RWPE2 (cell line): ENCODE measurements around the gene PTPRN.
"Not testable (repeated sequence)": the region's sequence is repeated elsewhere in the genome, so short reads cannot be mapped to it uniquely, and the experiment has no call there.

ENCODE experiments used
- ATAC-seq: fragments of 200-7000 bp; cut with Tn5 transposase; 3 replicates; pipeline ENCODE4 v1.9.1; 2021; ENCODE audit warnings: low read depth
- DNase-seq: peaks from one replicate; pipeline ENCODE4 v3.0.0-alpha.2; 2020; ENCODE audit warnings: low spot score
- H3K27ac ChIP-seq: fragments of 450-650 bp; 2 replicates; pipeline ENCODE4 v1.5.1; 2017; ENCODE audit warnings: mild to moderate bottlenecking; ENCODE audit not compliant: poor library complexity, severe bottlenecking
- H3K27me3 ChIP-seq: fragments of 250-450 bp; sonication (Bioruptor Pico); 2 replicates; pipeline ENCODE4 v1.5.1; 2021; ENCODE audit warnings: mild to moderate bottlenecking, moderate library complexity; ENCODE audit not compliant: insufficient read depth, poor library complexity, severe bottlenecking
- H3K36me3 ChIP-seq: fragments of 250-450 bp; sonication (Bioruptor Pico); 2 replicates; pipeline ENCODE4 v1.5.1; 2020; ENCODE audit warnings: low read depth, mild to moderate bottlenecking, moderate library complexity
- H3K4me1 ChIP-seq: fragments of 250-450 bp; sonication (Bioruptor Pico); 2 replicates; pipeline ENCODE4 v1.5.1; 2021; ENCODE audit warnings: mild to moderate bottlenecking, moderate library complexity; ENCODE audit not compliant: insufficient read depth, poor library complexity, severe bottlenecking
- H3K4me3 ChIP-seq: fragments of 250-450 bp; sonication (Bioruptor Pico); 2 replicates; pipeline ENCODE4 v1.5.1; 2021; ENCODE audit warnings: mild to moderate bottlenecking, moderate library complexity; ENCODE audit not compliant: severe bottlenecking
- H3K9me3 ChIP-seq: fragments of 250-450 bp; sonication (Bioruptor Pico); 2 replicates; pipeline ENCODE4 v1.5.1; 2021; ENCODE audit warnings: mild to moderate bottlenecking, moderate library complexity; ENCODE audit not compliant: severe bottlenecking
- TF ChIP-seq, protein P1 (sequence below): fragments of 450-650 bp; IDR thresholded peaks from one replicate; pipeline ENCODE4 v1.5.1; 2017; ENCODE audit warnings: mild to moderate bottlenecking, moderate library complexity; ENCODE audit not compliant: poor library complexity, severe bottlenecking

The PTPRN gene

DNA sequence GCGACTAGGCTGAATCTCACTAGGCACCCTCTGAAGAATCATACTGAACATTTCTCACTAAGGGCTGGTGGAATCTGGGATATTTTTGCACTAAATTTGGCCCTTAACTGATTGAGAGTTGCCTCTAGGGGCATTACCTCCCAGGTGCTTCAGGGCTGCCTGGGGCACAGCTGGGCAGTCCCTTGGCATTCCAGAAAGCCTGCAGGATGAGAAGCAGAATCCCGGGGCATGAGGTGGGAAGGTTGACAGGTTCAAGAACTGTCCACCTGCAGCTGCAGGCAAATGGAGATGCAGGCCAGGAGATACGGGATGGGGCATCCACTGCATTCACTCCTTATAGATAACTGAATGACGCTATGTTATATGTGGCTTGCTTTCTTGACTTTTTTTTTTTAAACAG, 15.9 kb upstream of the PTPRN start:
- TF ChIP-seq, protein P1, sequence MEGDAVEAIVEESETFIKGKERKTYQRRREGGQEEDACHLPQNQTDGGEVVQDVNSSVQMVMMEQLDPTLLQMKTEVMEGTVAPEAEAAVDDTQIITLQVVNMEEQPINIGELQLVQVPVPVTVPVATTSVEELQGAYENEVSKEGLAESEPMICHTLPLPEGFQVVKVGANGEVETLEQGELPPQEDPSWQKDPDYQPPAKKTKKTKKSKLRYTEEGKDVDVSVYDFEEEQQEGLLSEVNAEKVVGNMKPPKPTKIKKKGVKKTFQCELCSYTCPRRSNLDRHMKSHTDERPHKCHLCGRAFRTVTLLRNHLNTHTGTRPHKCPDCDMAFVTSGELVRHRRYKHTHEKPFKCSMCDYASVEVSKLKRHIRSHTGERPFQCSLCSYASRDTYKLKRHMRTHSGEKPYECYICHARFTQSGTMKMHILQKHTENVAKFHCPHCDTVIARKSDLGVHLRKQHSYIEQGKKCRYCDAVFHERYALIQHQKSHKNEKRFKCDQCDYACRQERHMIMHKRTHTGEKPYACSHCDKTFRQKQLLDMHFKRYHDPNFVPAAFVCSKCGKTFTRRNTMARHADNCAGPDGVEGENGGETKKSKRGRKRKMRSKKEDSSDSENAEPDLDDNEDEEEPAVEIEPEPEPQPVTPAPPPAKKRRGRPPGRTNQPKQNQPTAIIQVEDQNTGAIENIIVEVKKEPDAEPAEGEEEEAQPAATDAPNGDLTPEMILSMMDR = no peak
- Histone ChIP-seq H3K9me3 (no peaks in the 10 kb centered on the region), H3K27me3 (peaks cover 6% of the 10 kb centered on the region), H3K36me3 (no peaks in the 10 kb centered on the region), H3K4me1 (no peaks in the 10 kb centered on the region), H3K27ac (no peak overlapping the region), H3K4me3 (no peak overlapping the region)
- ATAC-seq (no peak), DNase-seq (no peak)

DNA sequence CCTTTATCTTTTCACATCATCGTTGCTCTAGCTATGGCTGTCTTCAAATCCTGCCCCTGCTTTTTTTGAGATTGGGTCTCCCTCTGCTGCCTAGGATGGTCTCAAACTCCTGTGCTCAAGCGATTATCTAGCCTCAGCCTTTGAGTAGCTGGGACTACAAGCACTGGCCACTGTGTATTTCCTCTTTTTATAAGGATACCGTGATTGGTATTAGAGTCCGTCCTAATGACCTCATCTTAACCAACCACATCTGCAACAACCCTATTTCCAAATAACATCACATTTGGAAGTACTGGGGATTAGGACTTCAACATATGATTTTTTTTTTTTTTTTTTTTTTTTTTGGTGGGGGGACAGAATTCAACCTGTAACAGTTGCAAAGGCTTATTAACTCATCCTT, 14.2 kb upstream of the PTPRN start:
- Histone ChIP-seq H3K27me3 (peaks cover 3% of the 10 kb centered on the region), H3K36me3 (no peaks in the 10 kb centered on the region), H3K4me1 (no peaks in the 10 kb centered on the region), H3K4me3 (no peak overlapping the region), H3K9me3 (no peaks in the 10 kb centered on the region), H3K27ac (no peak overlapping the region)
- DNase-seq = no peak
- TF ChIP-seq, protein P1 = no peak
- ATAC-seq = no peak

DNA sequence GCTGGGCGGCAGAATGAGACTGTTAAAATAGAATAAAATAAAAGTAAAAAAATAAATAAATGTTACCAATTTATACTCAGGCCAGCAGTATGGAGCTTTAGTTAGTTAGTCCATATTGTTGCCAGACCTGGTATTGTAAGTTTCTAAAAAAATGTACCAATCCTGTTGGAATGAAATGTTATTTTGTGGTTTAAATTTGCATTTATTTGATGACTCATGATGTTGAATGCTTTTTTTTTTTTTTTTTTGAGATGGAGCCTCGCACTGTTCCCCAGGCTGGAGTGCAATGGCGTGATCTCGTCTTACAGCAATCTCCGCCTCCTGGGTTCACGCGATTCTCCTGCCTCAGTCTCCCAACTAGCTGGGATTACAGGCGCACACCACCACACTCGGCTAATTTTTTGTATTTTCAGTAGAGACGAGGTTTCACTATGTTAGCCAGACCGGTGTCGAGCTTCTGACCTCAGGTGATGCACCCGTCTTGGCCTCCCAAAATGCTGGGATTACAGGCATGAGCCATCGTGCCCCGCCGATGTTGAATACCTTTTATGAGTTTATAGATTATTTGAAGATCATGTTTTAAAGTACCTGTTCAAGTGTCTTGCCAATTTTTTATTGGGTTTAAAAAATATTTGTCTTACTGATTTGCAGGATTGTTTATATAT, 5.7 kb upstream of the PTPRN start:
- TF ChIP-seq, protein P1 = no peak
- H3K4me1 ChIP-seq = no peaks in the 10 kb centered on the region
- no peak overlapping the region for H3K4me3 ChIP-seq
- ATAC-seq (no peak), DNase-seq (no peak)
- no peak overlapping the region for H3K27ac ChIP-seq
- no peaks in the 10 kb centered on the region for H3K36me3 ChIP-seq
- no peaks in the 10 kb centered on the region for H3K9me3 ChIP-seq
- peaks cover 4% of the 10 kb centered on the region for H3K27me3 ChIP-seq

DNA sequence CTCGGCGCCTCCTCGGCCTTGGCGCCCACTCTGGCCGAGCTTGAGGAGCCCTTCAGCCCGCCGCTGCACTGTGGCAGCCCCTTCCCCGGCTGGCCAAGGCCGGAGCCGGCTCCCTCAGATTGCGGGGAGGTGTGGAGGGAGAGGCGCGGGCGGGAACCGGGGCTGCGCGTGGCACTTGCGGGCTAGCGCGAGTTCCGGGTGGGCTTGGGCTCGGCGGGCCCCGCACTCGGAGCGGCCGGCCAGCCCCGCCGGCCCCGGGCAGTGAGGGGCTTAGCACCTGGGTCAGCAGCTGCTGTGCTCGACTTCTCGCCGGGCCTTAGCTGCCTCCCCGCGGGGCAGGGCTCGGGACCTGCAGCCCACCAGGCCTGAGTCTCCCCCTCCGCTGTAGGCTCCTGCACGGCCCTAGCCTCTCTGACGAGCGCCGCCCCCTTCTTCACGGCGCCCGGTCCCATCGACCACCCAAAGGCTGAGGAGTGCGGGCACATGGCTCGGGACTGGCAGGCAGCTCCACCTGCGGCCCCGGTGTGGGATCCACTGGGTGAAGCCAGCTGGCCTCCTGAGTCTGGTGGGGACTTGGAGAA, 3.6 kb upstream of the PTPRN start:
- not testable (repeated sequence) for H3K9me3 ChIP-seq, H3K27ac ChIP-seq, DNase-seq, H3K36me3 ChIP-seq, H3K4me3 ChIP-seq, H3K4me1 ChIP-seq, ATAC-seq
- peaks cover 20% of the 10 kb centered on the region for H3K27me3 ChIP-seq

DNA sequence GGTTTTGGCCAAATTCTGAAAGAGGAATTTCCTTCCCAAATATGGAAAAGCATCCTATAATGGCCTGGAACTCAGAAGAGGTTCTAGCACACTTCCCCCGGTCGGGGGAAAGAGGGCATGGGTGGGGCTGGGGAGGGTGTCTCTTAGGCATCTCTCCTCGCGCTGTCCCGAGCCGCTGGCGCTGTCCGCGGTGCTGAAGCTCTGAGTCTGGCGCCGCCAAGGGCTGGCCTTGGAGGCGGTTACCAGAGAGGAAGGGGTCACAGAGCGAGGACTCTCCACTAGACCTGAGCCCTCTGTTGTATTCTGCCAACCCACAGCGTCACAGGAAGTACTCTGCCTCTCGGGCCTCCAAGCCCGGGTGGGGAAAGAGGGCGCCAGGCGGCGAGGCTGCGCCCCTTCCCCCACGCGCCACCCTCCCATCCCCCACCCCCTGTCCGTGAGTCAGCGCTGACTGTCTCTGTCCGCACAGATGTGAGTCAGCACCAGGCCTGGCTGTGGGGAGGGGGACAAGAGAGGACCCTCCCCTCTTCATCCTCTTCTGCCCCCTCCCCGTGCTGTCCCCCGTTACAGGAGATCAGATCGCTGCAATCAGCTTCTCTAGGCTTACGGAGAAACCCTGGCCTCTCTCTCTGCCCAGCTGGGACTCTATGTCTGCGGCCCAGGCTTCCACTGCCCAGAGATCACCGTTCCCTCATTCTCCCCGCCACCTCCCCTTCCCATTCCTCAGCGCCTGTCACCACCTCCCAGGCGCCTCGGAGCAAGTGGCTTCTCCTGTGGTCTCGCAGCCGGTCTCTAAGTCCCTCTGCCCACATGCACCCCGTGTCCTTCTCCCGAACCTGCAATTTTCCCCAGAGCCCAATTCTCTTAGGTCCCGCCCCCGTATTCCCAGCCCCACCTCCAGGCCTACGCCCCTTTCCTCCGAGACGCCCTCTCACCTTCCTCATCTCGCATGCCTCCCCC, 779 bp downstream of the PTPRN start:
- peak overlapping the region; percentile 14 for H3K4me3 ChIP-seq
- ATAC-seq (peak; percentile 90), DNase-seq (peak; percentile 73)
- no peaks in the 10 kb centered on the region for H3K36me3 ChIP-seq
- H3K27ac ChIP-seq = no peak overlapping the region
- H3K27me3 ChIP-seq = peaks cover 20% of the 10 kb centered on the region
- H3K4me1 ChIP-seq = no peaks in the 10 kb centered on the region
- TF ChIP-seq, protein P1 = no peak
- no peaks in the 10 kb centered on the region for H3K9me3 ChIP-seq
